Fibroblast of skin of left biceps (primary cell): Measurements from ENCODE around the gene GADD45B.
"Not testable (repeated sequence)": the region's sequence is repeated elsewhere in the genome, so short reads cannot be mapped to it uniquely, and the experiment has no call there.

Experiments
- DNase-seq, 2 experiments: peaks; one replicate each; pipeline ENCODE4 v3.0.0-alpha.2; 2013; ENCODE audit warnings: low read depth in 2 of 2

The GADD45B gene

GRCh38 chr19:2444251-2445002 lies 31.5 kb upstream of the GADD45B start:
- no peak for DNase-seq

- DNase-seq: no peak
These were observed 29.5 kb upstream of the GADD45B start for GRCh38 chr19:2446381-2446780.

- no peak for DNase-seq
These were observed 26.9 kb upstream of the GADD45B start for GRCh38 chr19:2449019-2449418.

- no peak for DNase-seq
These were observed 24.8 kb upstream of the GADD45B start for GRCh38 chr19:2451138-2451537.

- DNase-seq: no peak
These were observed 24.2 kb upstream of the GADD45B start for GRCh38 chr19:2451741-2452140.

- DNase-seq: no peak
These were observed 22.4 kb upstream of the GADD45B start for GRCh38 chr19:2453431-2454025.

- no peak for DNase-seq
These were observed 21.5 kb upstream of the GADD45B start for GRCh38 chr19:2454199-2454961.

GRCh38 chr19:2454962-2455850 lies 20.7 kb upstream of the GADD45B start:
- no peak for DNase-seq

- no peak for DNase-seq
These were observed 19.9 kb upstream of the GADD45B start for GRCh38 chr19:2455851-2456570.

- DNase-seq: no peak
These were observed 18.4 kb upstream of the GADD45B start for GRCh38 chr19:2457394-2458037.

- no peak for DNase-seq
These were observed 17.9 kb upstream of the GADD45B start for GRCh38 chr19:2458054-2458453.

GRCh38 chr19:2458776-2459175 lies 17.2 kb upstream of the GADD45B start:
- not testable (repeated sequence) for DNase-seq

GRCh38 chr19:2460245-2460644 lies 15.7 kb upstream of the GADD45B start:
- DNase-seq: no peak

GRCh38 chr19:2461751-2462634 lies 13.9 kb upstream of the GADD45B start:
- no peak for DNase-seq

GRCh38 chr19:2462635-2463421 lies 13.1 kb upstream of the GADD45B start:
- peak; percentile 97 to 98 for DNase-seq

GRCh38 chr19:2463694-2464093 lies 12.2 kb upstream of the GADD45B start:
- DNase-seq: not testable (repeated sequence)

GRCh38 chr19:2464389-2464788 lies 11.5 kb upstream of the GADD45B start:
- DNase-seq: no peak

- DNase-seq: no peak
These were observed 7.3 kb upstream of the GADD45B start for GRCh38 chr19:2468596-2468995.
